H9 (cell line): ENCODE results near the gene TRIM52. TPM values are rescaled to one million over a fixed set of nuclear protein-coding genes. Genes with fewer than 3 reads are reported as not detected.

ENCODE experiments used
- DNase-seq: peaks from one replicate; pipeline ENCODE4 v3.0.0-alpha.2; 2017
- H2AFZ ChIP-seq: one replicate; pipeline ENCODE4 v1.6.1; 2013; ENCODE audit warnings: mild to moderate bottlenecking, low read length, control low read depth, moderate library complexity
- H2AK5ac ChIP-seq: 2 replicates; pipeline ENCODE4 v1.6.1; 2013; ENCODE audit warnings: low read length, control low read depth, mixed read lengths; ENCODE audit not compliant: insufficient read length
- H2BK120ac ChIP-seq: one replicate; pipeline ENCODE4 v1.6.1; 2013; ENCODE audit warnings: low read depth, mild to moderate bottlenecking, low read length, control low read depth, inconsistent platforms; ENCODE audit not compliant: poor library complexity, severe bottlenecking
- H2BK12ac ChIP-seq: 2 replicates; pipeline ENCODE4 v1.6.1; 2013; ENCODE audit warnings: low read length, control low read depth, mixed read lengths, low read depth; ENCODE audit not compliant: insufficient read length
- H2BK15ac ChIP-seq: 2 replicates; pipeline ENCODE4 v1.6.1; 2013; ENCODE audit warnings: low read depth, low read length, control low read depth
- H2BK20ac ChIP-seq: one replicate; pipeline ENCODE4 v1.6.1; 2013; ENCODE audit warnings: low read depth, mild to moderate bottlenecking, low read length, control low read depth, inconsistent platforms; ENCODE audit not compliant: poor library complexity, severe bottlenecking
- H2BK5ac ChIP-seq: 2 replicates; pipeline ENCODE4 v1.6.1; 2013; ENCODE audit warnings: low read length, control low read depth, mixed read lengths; ENCODE audit not compliant: insufficient read length
- H3K14ac ChIP-seq: 2 replicates; pipeline ENCODE4 v1.6.1; 2013; ENCODE audit warnings: low read length, control low read depth; ENCODE audit not compliant: insufficient read depth
- H3K18ac ChIP-seq: 2 replicates; pipeline ENCODE4 v1.6.1; 2013; ENCODE audit warnings: low read depth, mild to moderate bottlenecking, mixed read lengths, low read length, control low read depth; ENCODE audit not compliant: insufficient read length
- H3K23ac ChIP-seq: 2 replicates; pipeline ENCODE4 v1.6.1; 2013; ENCODE audit warnings: low read length, control low read depth, mixed read lengths, low read depth; ENCODE audit not compliant: insufficient read length
- H3K23me2 ChIP-seq: 2 replicates; pipeline ENCODE4 v1.6.1; 2013; ENCODE audit warnings: low read depth, mild to moderate bottlenecking, mixed read lengths, low read length, control low read depth; ENCODE audit not compliant: insufficient read length, poor library complexity, severe bottlenecking
- H3K27ac ChIP-seq: 2 replicates; pipeline ENCODE4 v1.5.1; 2013; ENCODE audit warnings: low read length, control low read depth, mixed read lengths, low read depth; ENCODE audit not compliant: insufficient read length
- H3K27me3 ChIP-seq: 2 replicates; pipeline ENCODE4 v1.6.1; 2013; ENCODE audit warnings: low read length, control low read depth, inconsistent platforms; ENCODE audit not compliant: insufficient read depth
- H3K4ac ChIP-seq: 2 replicates; pipeline ENCODE4 v1.6.1; 2013; ENCODE audit warnings: low read depth, mild to moderate bottlenecking, control low read depth, inconsistent platforms, low read length, moderate library complexity
- H3K4me1 ChIP-seq: 2 replicates; pipeline ENCODE4 v1.6.1; 2013; ENCODE audit warnings: low read length, control low read depth, inconsistent platforms; ENCODE audit not compliant: insufficient read depth
- H3K4me2 ChIP-seq: 2 replicates; pipeline ENCODE4 v1.6.1; 2013; ENCODE audit warnings: low read length, control low read depth, mixed read lengths; ENCODE audit not compliant: insufficient read length, insufficient read depth
- H3K56ac ChIP-seq: 2 replicates; pipeline ENCODE4 v1.6.1; 2013; ENCODE audit warnings: low read depth, mild to moderate bottlenecking, mixed read lengths, low read length, control low read depth; ENCODE audit not compliant: insufficient read length
- H3K79me1 ChIP-seq: 2 replicates; pipeline ENCODE4 v1.6.1; 2013; ENCODE audit warnings: low read depth, mild to moderate bottlenecking, moderate library complexity, low read length, control low read depth, inconsistent platforms; ENCODE audit not compliant: insufficient read depth, poor library complexity, severe bottlenecking
- H3K79me2 ChIP-seq: 2 replicates; pipeline ENCODE4 v1.6.1; 2013; ENCODE audit warnings: low read length, control low read depth, inconsistent platforms; ENCODE audit not compliant: insufficient read depth
- H3K9ac ChIP-seq: 2 replicates; pipeline ENCODE4 v1.6.1; 2013; ENCODE audit warnings: low read length, control low read depth, mixed read lengths; ENCODE audit not compliant: insufficient read length; ENCODE audit errors: extremely low read depth
- H3K9me3 ChIP-seq: one replicate; pipeline ENCODE4 v1.6.1; 2013; ENCODE audit warnings: low read depth, low read length, inconsistent platforms; ENCODE audit not compliant: control insufficient read depth
- H3T11ph ChIP-seq: one replicate; pipeline ENCODE4 v1.6.1; 2013; ENCODE audit warnings: mild to moderate bottlenecking, low read length, control low read depth, inconsistent platforms
- H4K20me1 ChIP-seq: one replicate; pipeline ENCODE4 v1.6.1; 2013; ENCODE audit not compliant: control insufficient read depth, insufficient read length, insufficient read depth
- H4K5ac ChIP-seq: 2 replicates; pipeline ENCODE4 v1.6.1; 2013; ENCODE audit warnings: low read depth, mild to moderate bottlenecking, mixed read lengths, low read length, control low read depth; ENCODE audit not compliant: insufficient read length
- H4K8ac ChIP-seq: replicated peaks from 2 replicates; pipeline ENCODE4 v1.6.1; 2013; ENCODE audit warnings: low read length, control low read depth, mixed read lengths, low read depth; ENCODE audit not compliant: insufficient read length
- H4K91ac ChIP-seq: 2 replicates; pipeline ENCODE4 v1.6.1; 2013; ENCODE audit warnings: low read depth, mild to moderate bottlenecking, moderate library complexity, mixed read lengths, low read length, control low read depth; ENCODE audit not compliant: insufficient read length
- H3K27ac Mint-ChIP-seq, 3 experiments: 2 replicates in 2 of 3; 3 replicates in 1 of 3; pipeline ENCODE4 v1.8.0; 2020 to 2021; ENCODE audit warnings: mixed read lengths in 3 of 3, mild to moderate bottlenecking in 1 of 3, moderate library complexity in 1 of 3
- H3K27me3 Mint-ChIP-seq: 2 replicates; pipeline ENCODE4 v1.8.0; 2021; ENCODE audit warnings: low read depth, mild to moderate bottlenecking, moderate library complexity, mixed read lengths
- H3K36me3 Mint-ChIP-seq, 3 experiments: 2 replicates in 2 of 3; 3 replicates in 1 of 3; pipeline ENCODE4 v1.8.0; 2020 to 2021; ENCODE audit warnings: low read depth in 3 of 3, mixed read lengths in 3 of 3; ENCODE audit not compliant: insufficient read depth in 1 of 3
- H3K4me1 Mint-ChIP-seq, 2 experiments: 2 replicates each; pipeline ENCODE4 v1.8.0; 2020; ENCODE audit warnings: mixed read lengths in 2 of 2
- H3K4me3 Mint-ChIP-seq, 2 experiments: 2 replicates in 1 of 2; 3 replicates in 1 of 2; pipeline ENCODE4 v1.8.0; 2020 to 2021; ENCODE audit warnings: mild to moderate bottlenecking in 2 of 2, mixed read lengths in 2 of 2, moderate library complexity in 1 of 2
- H3K9me3 Mint-ChIP-seq, 2 experiments: 2 replicates in 1 of 2; 3 replicates in 1 of 2; pipeline ENCODE4 v1.8.0; 2020; ENCODE audit warnings: mild to moderate bottlenecking in 2 of 2, mixed read lengths in 2 of 2, moderate library complexity in 1 of 2
- WGBS: extraction: QIAGEN DNeasy Blood & Tissue Kit; methylation state at CpG from one replicate; pipeline ENCODE4 v1.1.7; 2013; ENCODE audit warnings: missing lambda C conversion rate, low lambda C conversion rate, mixed read lengths; ENCODE audit not compliant: insufficient read length; ENCODE audit errors: extremely low coverage; 5-methylcytosine and 5-hydroxymethylcytosine counted together
- total RNA-seq: library from RNA; stranded (reverse); gene quantifications from 2 replicates; pipeline ENCODE4 v1.2.1, GENCODE V29; 2021
- TF ChIP-seq, protein P1 (sequence below): fragments of 200-600 bp; sonication (generic); conservative IDR thresholded peaks from 3 replicates; pipeline ENCODE4 v1.8.0; 2021; ENCODE audit warnings: antibody characterized with exemption, mild to moderate bottlenecking

TRIM52 gene
- total RNA-seq, 1 experiment from 2014 or later, result 5.1 TPM

GRCh38 chr5:181212080-181212479, 48.9 kb downstream of the TRIM52 start:
- no peaks in the 10 kb centered on the region for H3K23me2 ChIP-seq

More at GRCh38 chr5:181212080-181212479, 48.9 kb downstream of the TRIM52 start:
- Histone ChIP-seq H2AFZ (no peak overlapping the region), H2BK5ac (no peak overlapping the region), H2AK5ac (no peak overlapping the region), H3K79me2 (no peaks in the 10 kb centered on the region), H4K8ac (no peak overlapping the region), H4K5ac (no peak overlapping the region), H3K56ac (no peak overlapping the region), H3K23ac (no peak overlapping the region), H3K9ac (no peak overlapping the region), H3K79me1 (no peaks in the 10 kb centered on the region), H3K18ac (no peak overlapping the region), H3K4me2 (no peak overlapping the region), H3K9me3 (no peaks in the 10 kb centered on the region), H3K4ac (no peak overlapping the region), H3K27ac (no peak overlapping the region), H3K27me3 (peaks cover 2% of the 10 kb centered on the region), H3T11ph (no peak overlapping the region), H2BK12ac (no peak overlapping the region), H4K91ac (no peak overlapping the region), H2BK120ac (no peak overlapping the region), H3K14ac (no peak overlapping the region), H2BK20ac (no peak overlapping the region), H3K4me1 (no peaks in the 10 kb centered on the region; the same call in 1 of the 2 replicates), H4K20me1 (no peaks in the 10 kb centered on the region), H2BK15ac (no peak overlapping the region)
- H3K4me1 Mint-ChIP-seq, result peaks cover 9 to 21% of the 10 kb centered on the region in 2 experiments; a peak in 3 of 4 replicates
- peaks cover 4 to 5% of the 10 kb centered on the region in 2 experiments; a peak in 3 of 5 replicates for H3K9me3 Mint-ChIP-seq
- H3K36me3 Mint-ChIP-seq, result peaks cover 0 to 4% (median 0%) of the 10 kb centered on the region in 3 experiments; a peak in 1 of 7 replicates
- WGBS, result no CpG with 5 or more reads among the region's 6 CpGs
- no peak for DNase-seq
- TF ChIP-seq, protein P1, sequence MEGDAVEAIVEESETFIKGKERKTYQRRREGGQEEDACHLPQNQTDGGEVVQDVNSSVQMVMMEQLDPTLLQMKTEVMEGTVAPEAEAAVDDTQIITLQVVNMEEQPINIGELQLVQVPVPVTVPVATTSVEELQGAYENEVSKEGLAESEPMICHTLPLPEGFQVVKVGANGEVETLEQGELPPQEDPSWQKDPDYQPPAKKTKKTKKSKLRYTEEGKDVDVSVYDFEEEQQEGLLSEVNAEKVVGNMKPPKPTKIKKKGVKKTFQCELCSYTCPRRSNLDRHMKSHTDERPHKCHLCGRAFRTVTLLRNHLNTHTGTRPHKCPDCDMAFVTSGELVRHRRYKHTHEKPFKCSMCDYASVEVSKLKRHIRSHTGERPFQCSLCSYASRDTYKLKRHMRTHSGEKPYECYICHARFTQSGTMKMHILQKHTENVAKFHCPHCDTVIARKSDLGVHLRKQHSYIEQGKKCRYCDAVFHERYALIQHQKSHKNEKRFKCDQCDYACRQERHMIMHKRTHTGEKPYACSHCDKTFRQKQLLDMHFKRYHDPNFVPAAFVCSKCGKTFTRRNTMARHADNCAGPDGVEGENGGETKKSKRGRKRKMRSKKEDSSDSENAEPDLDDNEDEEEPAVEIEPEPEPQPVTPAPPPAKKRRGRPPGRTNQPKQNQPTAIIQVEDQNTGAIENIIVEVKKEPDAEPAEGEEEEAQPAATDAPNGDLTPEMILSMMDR, result no peak
- H3K27ac Mint-ChIP-seq, result no peak overlapping the region
- no peak overlapping the region for H3K4me3 Mint-ChIP-seq
- H3K27me3 Mint-ChIP-seq, result peaks cover 25% of the 10 kb centered on the region
